HG03439 (cell line): Measurements from ENCODE around the gene LAMA3.

ENCODE experiments used
- ATAC-seq: cut with Tn5 transposase; IDR thresholded peaks from one replicate; pipeline ENCODE4 v1.9.1; 2021; ENCODE audit warnings: mild to moderate bottlenecking, moderate library complexity; ENCODE audit not compliant: unreplicated experiment

The LAMA3 gene, protein sequence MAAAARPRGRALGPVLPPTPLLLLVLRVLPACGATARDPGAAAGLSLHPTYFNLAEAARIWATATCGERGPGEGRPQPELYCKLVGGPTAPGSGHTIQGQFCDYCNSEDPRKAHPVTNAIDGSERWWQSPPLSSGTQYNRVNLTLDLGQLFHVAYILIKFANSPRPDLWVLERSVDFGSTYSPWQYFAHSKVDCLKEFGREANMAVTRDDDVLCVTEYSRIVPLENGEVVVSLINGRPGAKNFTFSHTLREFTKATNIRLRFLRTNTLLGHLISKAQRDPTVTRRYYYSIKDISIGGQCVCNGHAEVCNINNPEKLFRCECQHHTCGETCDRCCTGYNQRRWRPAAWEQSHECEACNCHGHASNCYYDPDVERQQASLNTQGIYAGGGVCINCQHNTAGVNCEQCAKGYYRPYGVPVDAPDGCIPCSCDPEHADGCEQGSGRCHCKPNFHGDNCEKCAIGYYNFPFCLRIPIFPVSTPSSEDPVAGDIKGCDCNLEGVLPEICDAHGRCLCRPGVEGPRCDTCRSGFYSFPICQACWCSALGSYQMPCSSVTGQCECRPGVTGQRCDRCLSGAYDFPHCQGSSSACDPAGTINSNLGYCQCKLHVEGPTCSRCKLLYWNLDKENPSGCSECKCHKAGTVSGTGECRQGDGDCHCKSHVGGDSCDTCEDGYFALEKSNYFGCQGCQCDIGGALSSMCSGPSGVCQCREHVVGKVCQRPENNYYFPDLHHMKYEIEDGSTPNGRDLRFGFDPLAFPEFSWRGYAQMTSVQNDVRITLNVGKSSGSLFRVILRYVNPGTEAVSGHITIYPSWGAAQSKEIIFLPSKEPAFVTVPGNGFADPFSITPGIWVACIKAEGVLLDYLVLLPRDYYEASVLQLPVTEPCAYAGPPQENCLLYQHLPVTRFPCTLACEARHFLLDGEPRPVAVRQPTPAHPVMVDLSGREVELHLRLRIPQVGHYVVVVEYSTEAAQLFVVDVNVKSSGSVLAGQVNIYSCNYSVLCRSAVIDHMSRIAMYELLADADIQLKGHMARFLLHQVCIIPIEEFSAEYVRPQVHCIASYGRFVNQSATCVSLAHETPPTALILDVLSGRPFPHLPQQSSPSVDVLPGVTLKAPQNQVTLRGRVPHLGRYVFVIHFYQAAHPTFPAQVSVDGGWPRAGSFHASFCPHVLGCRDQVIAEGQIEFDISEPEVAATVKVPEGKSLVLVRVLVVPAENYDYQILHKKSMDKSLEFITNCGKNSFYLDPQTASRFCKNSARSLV (N-terminal part only)

GRCh38 chr18:23689031-23689615 lies at the start of gene LAMA3:
LAMA3 (plus strand) TSS chr18:23689453; CDS start chr18:23689684, 231 bp downstream.
- ATAC-seq: no peak

GRCh38 chr18:23640052-23640451 lies 49.2 kb upstream of the LAMA3 start:
- ATAC-seq: no peak

DNA sequence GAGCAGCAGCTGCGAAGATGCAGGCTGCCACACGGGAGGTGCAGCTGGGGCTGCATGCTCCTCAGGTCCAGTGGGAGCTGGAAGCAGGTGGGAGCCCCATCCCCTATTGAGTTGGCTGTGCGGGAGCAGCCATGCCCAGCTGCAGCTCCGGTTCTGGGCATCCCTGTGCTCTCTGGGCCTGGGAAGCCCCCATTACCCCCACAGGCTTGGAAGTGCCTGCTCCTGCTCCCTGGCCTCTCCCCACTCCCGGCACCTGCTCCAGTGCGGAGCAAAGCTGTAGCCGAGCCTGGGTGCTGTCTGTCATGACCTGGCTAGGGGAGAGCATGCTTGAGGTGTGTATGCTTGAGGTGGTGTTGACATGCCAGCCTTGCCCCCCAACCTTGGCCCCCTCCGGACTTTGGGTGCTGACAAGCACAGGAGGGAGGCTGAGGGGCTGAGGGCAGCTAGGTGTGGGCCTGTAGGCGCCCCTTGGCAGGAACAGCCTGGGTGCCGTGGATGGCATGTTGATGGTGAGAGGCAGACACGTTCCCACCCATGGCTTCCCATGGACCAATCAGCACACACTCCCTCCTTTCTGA lies 48.0 kb upstream of the LAMA3 start:
- ATAC-seq: no peak

- no peak for ATAC-seq
Observed at GRCh38 chr18:23641937-23642666, 47.2 kb upstream of the LAMA3 start.

- ATAC-seq: no peak
Observed at GRCh38 chr18:23643815-23644490, 45.3 kb upstream of the LAMA3 start.

GRCh38 chr18:23645568-23646175 lies 43.6 kb upstream of the LAMA3 start:
- ATAC-seq: no peak

- no peak for ATAC-seq
Observed at GRCh38 chr18:23646282-23646681, 43.0 kb upstream of the LAMA3 start.

DNA sequence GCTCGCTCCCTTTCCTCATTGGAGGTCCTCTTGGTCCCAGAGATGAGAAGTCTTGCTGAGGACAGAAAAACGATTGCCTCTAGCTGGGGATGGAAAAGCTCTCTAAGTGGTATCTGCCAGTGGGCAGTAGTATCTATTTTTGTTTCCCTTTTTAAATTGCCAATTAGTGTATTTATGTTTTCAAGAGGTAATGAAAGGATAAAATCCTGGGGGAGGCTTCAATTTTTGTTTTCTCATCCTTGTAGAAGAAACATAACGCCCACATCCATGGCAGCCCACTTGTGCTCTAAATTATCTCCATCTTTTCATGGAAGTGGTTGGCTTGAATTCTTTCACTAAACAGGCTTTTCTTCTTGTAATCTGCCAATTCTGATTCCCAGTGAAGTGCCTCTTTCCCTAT lies 40.8 kb upstream of the LAMA3 start:
- no peak for ATAC-seq

DNA sequence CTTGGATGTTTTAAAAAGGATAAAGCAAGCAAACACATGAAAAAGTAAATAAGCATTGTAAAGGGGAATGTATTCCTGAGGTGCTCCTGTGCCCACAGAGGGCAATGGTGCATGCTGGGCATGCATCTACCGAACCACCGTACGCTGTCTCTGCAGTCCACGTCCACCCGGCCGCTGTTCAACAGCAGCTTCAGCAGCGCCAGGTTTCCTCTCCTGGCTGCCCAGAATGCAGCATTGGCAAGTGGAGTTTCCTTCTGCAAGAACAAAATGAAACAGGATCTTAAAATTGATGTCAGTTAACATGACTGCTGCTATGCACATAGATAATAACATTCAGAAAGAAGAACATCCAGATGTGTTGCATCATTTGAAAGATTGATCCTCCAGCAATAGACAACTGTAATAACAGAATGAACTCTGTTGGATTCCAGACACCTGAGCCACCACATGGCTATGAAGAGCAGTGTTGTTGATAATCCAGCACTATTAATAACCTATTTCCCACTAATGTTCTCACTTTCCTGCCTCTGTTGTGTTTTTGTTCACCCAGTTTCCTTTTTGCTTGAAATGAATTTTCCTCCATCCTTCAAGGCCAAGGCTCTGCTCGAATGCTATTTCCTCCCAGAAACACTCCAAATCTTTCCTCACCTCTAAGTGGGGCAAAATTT lies 40.2 kb upstream of the LAMA3 start:
- ATAC-seq: no peak

GRCh38 chr18:23650968-23651927 lies 38.0 kb upstream of the LAMA3 start:
- ATAC-seq: no peak

DNA sequence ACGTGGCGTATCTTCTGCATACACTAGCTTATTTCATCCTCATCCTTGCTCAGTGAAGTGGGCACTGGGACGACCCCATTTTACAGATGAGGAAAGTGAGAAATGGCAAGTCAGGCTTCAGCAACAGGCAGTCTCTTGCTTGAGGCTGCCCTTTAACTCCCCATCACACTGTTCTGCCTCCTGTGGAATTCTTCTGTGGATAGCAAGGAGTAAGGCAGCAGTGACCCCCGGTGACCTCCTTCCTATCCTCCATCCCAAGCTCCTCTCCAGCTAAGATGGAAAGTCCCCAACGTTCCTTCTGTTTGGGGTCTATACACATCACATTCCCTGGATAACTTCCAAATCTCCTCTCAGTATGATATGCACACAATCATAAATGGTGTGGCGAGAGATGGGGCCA lies 37.0 kb upstream of the LAMA3 start:
- no peak for ATAC-seq

GRCh38 chr18:23658285-23658684 lies 31.0 kb upstream of the LAMA3 start:
- no peak for ATAC-seq

GRCh38 chr18:23661735-23662308 lies 27.4 kb upstream of the LAMA3 start:
- no peak for ATAC-seq

- no peak for ATAC-seq
Observed at GRCh38 chr18:23662309-23663263, 26.7 kb upstream of the LAMA3 start, which contains the start of gene ANKRD29. ANKRD29 (minus strand) TSS chr18:23662911; CDS start chr18:23662730, 181 bp downstream.

DNA sequence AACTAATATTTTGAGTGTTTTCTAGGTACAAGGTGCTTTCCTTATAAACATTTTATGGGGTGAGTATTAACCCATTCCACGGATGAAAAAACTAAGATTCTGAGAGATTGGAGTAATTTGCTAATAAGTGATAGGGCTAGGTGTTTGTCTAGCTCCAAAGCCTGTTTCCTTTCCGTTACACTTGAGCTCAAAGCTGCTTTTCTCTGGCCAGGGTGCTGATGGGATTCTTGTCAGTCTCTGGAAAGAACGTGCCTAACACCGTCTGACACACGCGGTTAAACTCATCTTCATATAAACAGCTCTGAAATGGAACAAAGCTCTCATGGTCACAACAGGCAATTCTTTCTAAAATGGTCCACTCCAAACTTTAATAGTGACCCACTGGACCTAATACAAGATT lies 24.6 kb upstream of the LAMA3 start:
- no peak for ATAC-seq
